Astrocyte (in vitro differentiated cells and primary cell): ENCODE measurements around the gene MNAT1. TPM values are rescaled to one million over a fixed set of nuclear protein-coding genes. Genes with fewer than 3 reads are reported as not detected.

Experiments
- DNase-seq: peaks from one replicate; pipeline ENCODE4 v3.0.0-alpha.2; 2010; ENCODE audit warnings: low read depth
- FAIRE-seq: peaks from 2 replicates; lab custom pipeline; 2011; peaks lifted over from hg19 to GRCh38; lab: Jason Lieb, UNC
- H2AFZ ChIP-seq: 2 replicates; pipeline ENCODE4 v1.6.0; 2012; ENCODE audit warnings: low read depth, low read length, inconsistent platforms
- H3K27ac ChIP-seq: 2 replicates; pipeline ENCODE4 v1.5.1; 2011; ENCODE audit warnings: low read depth, low read length, inconsistent platforms
- H3K27me3 ChIP-seq: 2 replicates; pipeline ENCODE4 v1.6.0; 2011; ENCODE audit warnings: low read length, inconsistent platforms; ENCODE audit not compliant: insufficient read depth
- H3K36me3 ChIP-seq: 2 replicates; pipeline ENCODE4 v1.5.1; 2011; ENCODE audit warnings: low read length, inconsistent platforms; ENCODE audit not compliant: insufficient read depth
- H3K4me1 ChIP-seq: 2 replicates; pipeline ENCODE4 v1.5.1; 2011; ENCODE audit warnings: low read length, inconsistent platforms; ENCODE audit not compliant: insufficient read depth
- H3K4me2 ChIP-seq: 2 replicates; pipeline ENCODE4 v1.6.0; 2012; ENCODE audit warnings: low read length, inconsistent platforms
- H3K4me3 ChIP-seq: 2 replicates; pipeline ENCODE4 v1.5.1; 2011; ENCODE audit warnings: low read depth, mild to moderate bottlenecking, low read length, inconsistent platforms; ENCODE audit not compliant: insufficient read depth
- H3K79me2 ChIP-seq: 2 replicates; pipeline ENCODE4 v1.6.0; 2012; ENCODE audit warnings: mild to moderate bottlenecking, low read length, inconsistent platforms; ENCODE audit not compliant: insufficient read depth
- H3K9ac ChIP-seq: 2 replicates; pipeline ENCODE4 v1.6.0; 2012; ENCODE audit warnings: mild to moderate bottlenecking, low read length, inconsistent platforms
- H3K9me3 ChIP-seq: 2 replicates; pipeline ENCODE4 v1.5.1; 2012; ENCODE audit warnings: low read depth, mild to moderate bottlenecking, low read length, inconsistent platforms; ENCODE audit not compliant: insufficient read depth
- H4K20me1 ChIP-seq: 2 replicates; pipeline ENCODE4 v1.6.0; 2012; ENCODE audit warnings: low read length, inconsistent platforms; ENCODE audit not compliant: insufficient read depth
- H3K27ac Mint-ChIP-seq: one replicate; pipeline ENCODE4 v1.8.0; 2021; ENCODE audit warnings: mild to moderate bottlenecking, mixed read lengths; ENCODE audit not compliant: unreplicated experiment
- H3K27me3 Mint-ChIP-seq: one replicate; pipeline ENCODE4 v1.8.0; 2021; ENCODE audit warnings: low read depth, mixed read lengths; ENCODE audit not compliant: unreplicated experiment
- H3K36me3 Mint-ChIP-seq: one replicate; pipeline ENCODE4 v1.8.0; 2021; ENCODE audit warnings: low read depth, mixed read lengths; ENCODE audit not compliant: unreplicated experiment
- H3K4me1 Mint-ChIP-seq: one replicate; pipeline ENCODE4 v1.8.0; 2021; ENCODE audit warnings: low read depth, mixed read lengths; ENCODE audit not compliant: unreplicated experiment
- H3K4me3 Mint-ChIP-seq: one replicate; pipeline ENCODE4 v1.8.0; 2021; ENCODE audit warnings: mild to moderate bottlenecking, moderate library complexity, mixed read lengths; ENCODE audit not compliant: unreplicated experiment
- H3K9me3 Mint-ChIP-seq: one replicate; pipeline ENCODE4 v1.8.0; 2021; ENCODE audit warnings: mild to moderate bottlenecking, mixed read lengths; ENCODE audit not compliant: unreplicated experiment
- CTCF ChIP-seq: IDR thresholded peaks from 2 replicates; pipeline ENCODE4 v1.5.1; 2011; ENCODE audit warnings: low read depth, mild to moderate bottlenecking, inconsistent platforms, low read length, moderate library complexity; ENCODE audit not compliant: insufficient read depth
- EZH2 ChIP-seq: IDR thresholded peaks from 2 replicates; pipeline ENCODE4 v1.6.1; 2012; ENCODE audit warnings: mild to moderate bottlenecking, low read length, inconsistent platforms; ENCODE audit not compliant: insufficient read depth
- total RNA-seq: library from RNA; stranded (reverse); gene quantifications from 2 replicates; pipeline ENCODE4 v1.2.1, GENCODE V29; 2021

MNAT1 gene
- total RNA-seq, 1 donor from 2014 or later = 36.0 TPM

DNA sequence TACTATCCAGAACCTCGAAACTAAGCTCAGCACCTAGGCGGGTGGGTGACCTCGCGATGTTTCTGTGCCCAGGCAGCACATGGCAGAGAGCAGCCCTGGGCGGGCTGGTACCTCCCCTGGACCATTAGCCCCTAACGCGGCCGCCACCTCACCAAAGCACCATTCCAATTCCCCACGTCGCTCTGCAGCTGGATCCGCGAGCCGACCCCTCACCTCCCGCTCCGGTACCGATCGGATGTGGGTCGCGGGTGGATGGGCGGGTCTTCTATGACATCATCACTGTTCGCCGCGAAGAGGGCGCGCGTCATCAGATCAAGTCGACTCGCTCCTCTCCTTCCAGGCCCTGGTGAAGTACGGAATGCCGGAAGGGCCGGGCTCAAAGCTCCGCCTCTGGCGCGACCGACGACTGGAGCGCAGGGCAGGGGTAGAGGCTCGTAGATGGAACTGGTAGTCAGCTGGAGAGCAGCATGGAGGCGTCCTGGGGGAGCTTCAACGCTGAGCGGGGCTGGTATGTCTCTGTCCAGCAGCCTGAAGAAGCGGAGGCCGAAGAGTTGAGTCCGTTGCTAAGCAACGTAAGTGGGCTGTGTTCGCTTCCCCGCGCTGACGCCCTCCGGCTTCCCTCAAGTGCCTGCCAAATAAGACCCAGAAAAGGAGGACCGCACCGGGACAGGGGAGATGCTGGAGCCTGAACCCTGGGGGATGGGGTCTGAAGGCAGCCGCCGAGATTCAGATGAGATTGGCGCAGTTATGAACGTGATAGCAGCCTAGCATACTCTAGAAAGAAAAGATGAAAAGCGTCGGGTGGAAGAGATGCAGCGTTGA, 246.5 kb downstream of the MNAT1 start, which contains the start of the genes SLC38A6 and TRMT5:
Gene SLC38A6 (plus strand): TSS at position 435 of the 822 bp plus-strand sequence. CDS start 33 bp downstream, at position 468.
Gene TRMT5 (minus strand): TSS at position 269 of the 822 bp plus-strand sequence. CDS start 106 bp downstream, at position 163.
- H3K4me3 Mint-ChIP-seq = no peak within 1 kb of the TSS
- Histone ChIP-seq H3K27ac (peak within 1 kb of the TSS; percentile 86), H2AFZ (peak within 1 kb of the TSS; percentile 76), H4K20me1 (no peaks in the 10 kb centered on the region), H3K4me1 (no peaks in the 10 kb centered on the region), H3K79me2 (peaks cover 54% of the 10 kb centered on the region), H3K9me3 (no peaks in the 10 kb centered on the region), H3K36me3 (peaks cover 10% of the 10 kb centered on the region), H3K27me3 (no peaks in the 10 kb centered on the region), H3K9ac (peak within 1 kb of the TSS; percentile 94), H3K4me2 (peak within 1 kb of the TSS; percentile 95), H3K4me3 (peak within 1 kb of the TSS; percentile 92)
- H3K27ac Mint-ChIP-seq = no peak within 1 kb of the TSS
- no peaks in the 10 kb centered on the region for H3K9me3 Mint-ChIP-seq
- TF ChIP-seq CTCF (no peak), EZH2 (no peak)
- FAIRE-seq (no peak), DNase-seq (peak; percentile 95)
- no peaks in the 10 kb centered on the region for H3K36me3 Mint-ChIP-seq
- H3K27me3 Mint-ChIP-seq = no peaks in the 10 kb centered on the region
- H3K4me1 Mint-ChIP-seq = peaks cover 15% of the 10 kb centered on the region

DNA sequence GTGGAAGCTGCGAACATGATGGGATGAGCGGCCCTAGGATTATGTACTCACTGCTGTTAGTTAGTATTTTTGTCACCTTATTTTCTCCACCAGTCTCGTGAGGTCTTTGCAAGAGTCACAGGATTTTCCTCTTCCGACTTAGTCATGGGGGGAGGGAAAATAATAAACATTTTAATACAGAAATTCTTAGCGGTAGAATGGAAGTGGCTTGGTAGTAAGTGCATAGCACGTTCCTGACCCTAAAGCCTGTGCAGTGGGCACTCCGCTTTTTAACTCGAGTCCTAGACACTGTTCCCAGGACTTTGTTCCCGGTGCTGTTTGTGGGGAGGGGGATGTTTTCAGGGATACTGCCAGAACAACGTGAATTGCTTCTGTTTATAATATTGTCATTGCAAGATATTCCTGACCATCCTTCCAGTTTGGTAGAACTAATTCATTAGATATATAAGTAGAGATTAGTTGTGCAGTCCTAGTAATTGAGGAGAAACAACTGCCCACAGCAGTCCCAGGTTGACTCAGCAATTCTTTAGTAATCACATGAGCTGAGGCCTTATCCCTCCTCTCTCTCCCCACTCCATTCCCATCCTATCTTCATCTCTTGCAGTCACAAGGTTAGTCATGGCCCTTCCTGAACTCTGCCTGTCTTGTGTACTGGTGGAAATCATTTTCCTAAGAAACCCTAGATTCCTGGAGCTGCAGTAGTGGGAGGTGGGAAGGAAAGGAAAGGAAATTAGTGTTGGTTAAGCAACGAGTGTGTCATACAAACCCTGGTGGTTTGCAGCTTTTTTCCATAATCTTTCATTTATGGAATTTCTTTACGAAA, 247.3 kb downstream of the MNAT1 start:
- no peak overlapping the region for H3K4me3 Mint-ChIP-seq
- no peaks in the 10 kb centered on the region for H3K36me3 Mint-ChIP-seq
- no peaks in the 10 kb centered on the region for H3K9me3 Mint-ChIP-seq
- Histone ChIP-seq H3K4me2 (peak overlapping the region; percentile 95), H3K79me2 (peaks cover 49% of the 10 kb centered on the region), H3K36me3 (peaks cover 15% of the 10 kb centered on the region), H3K4me1 (no peaks in the 10 kb centered on the region), H3K9me3 (no peaks in the 10 kb centered on the region), H3K27ac (peak overlapping the region; percentile 86), H3K27me3 (no peaks in the 10 kb centered on the region), H2AFZ (peak overlapping the region; percentile 76), H3K9ac (peak overlapping the region; percentile 94), H4K20me1 (no peaks in the 10 kb centered on the region), H3K4me3 (peak overlapping the region; percentile 92)
- H3K4me1 Mint-ChIP-seq = peaks cover 15% of the 10 kb centered on the region
- FAIRE-seq = peak; percentile 60
- DNase-seq = peak; percentile 89
- no peak overlapping the region for H3K27ac Mint-ChIP-seq
- TF ChIP-seq EZH2 (no peak), CTCF (no peak)
- no peaks in the 10 kb centered on the region for H3K27me3 Mint-ChIP-seq
